Activated CD4-positive, alpha-beta T cell treated with anti-CD3 and anti-CD28 coated beads, Interleukin-2, amount 50 U/mL, for 48 hours (primary cell): Measurements from ENCODE around the gene KIF1A.
"Not testable (repeated sequence)": the region's sequence is repeated elsewhere in the genome, so short reads cannot be mapped to it uniquely, and the experiment has no call there.

Source experiments
- DNase-seq, 2 experiments: peaks; one replicate each; pipeline ENCODE4 v3.0.0-alpha.2; 2020

The KIF1A gene

DNA sequence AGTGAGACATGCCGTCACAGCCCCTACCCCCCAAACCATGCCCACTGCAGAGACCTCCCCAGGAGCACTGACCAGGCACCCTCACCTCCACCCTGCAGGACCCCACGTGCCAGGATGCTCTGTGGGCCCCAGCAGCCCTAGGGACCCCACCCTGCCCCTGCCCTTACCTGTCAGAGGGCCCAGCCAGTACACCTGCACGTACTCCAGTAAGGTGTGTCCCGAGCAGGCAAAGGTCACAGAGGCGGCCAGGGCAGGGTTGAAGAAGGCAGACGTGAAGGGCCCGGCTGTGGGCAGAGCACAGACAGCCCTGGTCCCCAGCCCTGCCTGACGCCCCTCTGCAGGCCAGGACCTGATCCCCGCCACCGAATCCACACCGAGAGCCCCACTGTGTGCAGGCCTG is 139.8 kb downstream of the KIF1A start:
- DNase-seq: not testable (repeated sequence)

DNA sequence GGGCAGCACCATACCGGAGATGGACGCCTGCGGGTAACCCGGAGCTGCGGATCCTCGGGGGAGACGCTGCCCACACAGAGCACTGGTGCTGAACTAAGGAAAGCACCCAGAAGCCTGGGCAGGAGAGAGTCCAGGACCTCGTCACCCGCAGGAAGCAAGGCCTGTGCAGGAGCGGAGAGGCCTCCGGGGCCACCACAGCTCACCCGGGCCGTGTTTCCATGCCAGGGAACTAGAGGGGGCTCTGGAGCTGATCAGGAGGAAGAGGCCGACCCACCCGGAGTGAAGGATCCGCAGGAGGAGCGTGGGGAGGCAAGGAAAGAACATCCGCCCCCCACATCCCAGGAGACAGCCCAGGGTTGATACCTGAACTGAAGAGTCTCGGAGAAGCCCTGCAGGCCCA is 141.1 kb downstream of the KIF1A start:
- DNase-seq: not testable (repeated sequence)

GRCh38 chr2:240678043-240678442 is 142.0 kb downstream of the KIF1A start:
- DNase-seq: not testable (repeated sequence)

- not testable (repeated sequence) for DNase-seq
These were observed 144.7 kb downstream of the KIF1A start for GRCh38 chr2:240675345-240675744.

- DNase-seq: not testable (repeated sequence)
These were observed 145.4 kb downstream of the KIF1A start for GRCh38 chr2:240674461-240675184.

- no peak for DNase-seq
These were observed 147.3 kb downstream of the KIF1A start for GRCh38 chr2:240672701-240673190.

DNA sequence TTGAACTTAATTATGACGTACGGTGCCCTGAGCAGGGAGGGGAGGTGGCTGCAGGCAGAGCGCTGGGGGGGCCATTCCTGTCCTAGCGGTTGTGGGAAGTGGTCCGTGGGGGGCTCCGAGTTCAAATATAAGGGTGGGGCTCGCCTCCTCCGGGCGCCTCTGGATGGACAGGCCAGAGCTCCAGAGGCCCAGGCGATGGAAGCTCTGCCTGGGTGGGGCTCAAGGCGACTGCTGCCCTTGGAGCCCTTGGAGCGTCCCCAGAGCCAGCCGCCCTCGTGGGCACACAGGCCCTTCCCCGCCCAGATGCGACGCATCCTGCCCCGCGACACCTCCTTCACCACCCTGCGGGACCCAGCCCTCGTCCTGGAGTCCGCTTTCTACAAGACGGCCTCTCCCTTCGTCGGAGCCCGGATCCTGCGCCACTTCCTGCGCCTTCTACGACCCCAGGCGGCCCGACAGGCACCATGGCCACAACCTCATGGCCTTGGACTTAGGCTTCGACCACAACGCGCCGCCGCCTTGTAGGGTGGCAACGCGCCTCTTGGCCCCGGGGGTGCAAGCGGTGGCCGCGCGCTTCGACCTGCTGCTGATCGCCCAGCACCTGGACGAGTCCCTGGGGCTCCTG is 147.8 kb downstream of the KIF1A start:
- DNase-seq: no peak

DNA sequence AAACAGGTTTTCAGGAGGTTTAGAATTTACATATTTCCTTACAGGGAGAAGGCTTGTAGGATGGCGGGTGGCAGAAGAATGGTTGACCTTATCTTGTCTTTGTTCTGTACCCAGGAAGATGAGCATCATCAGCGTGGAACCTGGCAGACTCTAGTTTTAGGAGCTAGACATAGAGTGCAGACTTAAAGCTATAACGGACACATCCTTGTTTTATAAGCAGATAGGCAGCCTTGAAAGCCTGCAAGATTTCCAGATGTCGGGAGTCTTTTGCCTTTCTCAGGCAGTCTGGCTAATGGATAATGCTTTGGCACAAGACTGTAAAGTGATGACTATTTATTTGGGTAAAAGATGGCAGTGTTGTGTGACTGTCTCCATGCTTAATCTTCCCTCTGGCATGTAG is 149.1 kb downstream of the KIF1A start:
- no peak for DNase-seq

GRCh38 chr2:240670402-240670801 is 149.6 kb downstream of the KIF1A start:
- no peak for DNase-seq

- no peak for DNase-seq
These were observed 155.4 kb downstream of the KIF1A start for GRCh38 chr2:240664622-240665021.
